ENCODE measurements around the gene EEFSEC. TPM values are rescaled to one million over a fixed set of nuclear protein-coding genes. Genes with fewer than 3 reads are reported as not detected.

The EEFSEC gene
- total RNA-seq, 1 experiment from 2014 or later: 15.4 TPM

GRCh38 chr3:128111147-128111546 is 42.1 kb upstream of the EEFSEC start:
- no peak for TF ChIP-seq SIN3A (IDR thresholded peaks at IDR 0.05; ENCODE audit: borderline replicate concordance, insufficient read depth, low read depth, low read length)
- TF ChIP-seq REST (IDR thresholded peaks at IDR 0.05; ENCODE audit: insufficient read depth in 1 of 2, low read depth in 2 of 2, low read length in 1 of 2): no peak
- TF ChIP-seq TCF7L2 (IDR thresholded peaks at IDR 0.05; ENCODE audit: low read depth, low read length): no peak
- no peak for TF ChIP-seq POLR2AphosphoS5 (IDR thresholded peaks at IDR 0.05; ENCODE audit: low read depth, low read length)
- no peak for TF ChIP-seq CTCF (IDR thresholded peaks at IDR 0.05)
- Histone ChIP-seq H3K9me3 (ENCODE audit: control insufficient read depth, insufficient read depth, low read depth, low read length) (no peaks in the 10 kb centered on the region), H3K27me3 (ENCODE audit: control insufficient read depth, insufficient read depth, low read length) (no peaks in the 10 kb centered on the region), H3K4me3 (ENCODE audit: low read depth in 2 of 2, low read length in 2 of 2) (no peak overlapping the region), H3K36me3 (ENCODE audit: control insufficient read depth, insufficient read depth, low read length) (peaks cover 48% of the 10 kb centered on the region), H3K4me1 (ENCODE audit: control insufficient read depth, insufficient read depth, low read length) (no peaks in the 10 kb centered on the region), H3K27ac (ENCODE audit: low read length) (no peak overlapping the region)
- DNase-seq (ENCODE audit: low read depth, low spot score) (no peak), ATAC-seq (no peak)
- in situ Hi-C loops (cut with HindIII; ENCODE audit: low pct_unique_long_range_greater_than_20kb, low sequenced_read_pairs) (no loop called here), intact Hi-C loops (cut with micrococcal nuclease; ENCODE audit: unreplicated experiment) (no loop called here)
- ChIA-PET CTCF (no interaction called here), POLR2A (no interaction called here)
- BruUV-seq (replicated peaks): no TSS peak

GRCh38 chr3:128112357-128112968 is 40.8 kb upstream of the EEFSEC start:
- ATAC-seq: peak; percentile 72; the same call in 1 of the 2 replicates

More at GRCh38 chr3:128112357-128112968, 40.8 kb upstream of the EEFSEC start:
- TF ChIP-seq CTCF (IDR thresholded peaks at IDR 0.05) (no peak), POLR2AphosphoS5 (IDR thresholded peaks at IDR 0.05; ENCODE audit: low read depth, low read length) (no peak), SIN3A (IDR thresholded peaks at IDR 0.05; ENCODE audit: borderline replicate concordance, insufficient read depth, low read depth, low read length) (no peak), TCF7L2 (IDR thresholded peaks at IDR 0.05; ENCODE audit: low read depth, low read length) (no peak)
- H3K27ac ChIP-seq (ENCODE audit: low read length): no peak overlapping the region
- no TSS peak for BruUV-seq (replicated peaks)
- peak; percentile 22 for DNase-seq (ENCODE audit: low read depth, low spot score)
- intact Hi-C loops (cut with micrococcal nuclease; ENCODE audit: unreplicated experiment): no loop called here
- no peaks in the 10 kb centered on the region for H3K9me3 ChIP-seq (ENCODE audit: control insufficient read depth, insufficient read depth, low read depth, low read length)
- peaks cover 52% of the 10 kb centered on the region for H3K36me3 ChIP-seq (ENCODE audit: control insufficient read depth, insufficient read depth, low read length)
- POLR2A ChIA-PET: no interaction called here
- in situ Hi-C loops (cut with HindIII; ENCODE audit: low pct_unique_long_range_greater_than_20kb, low sequenced_read_pairs): no loop called here
- no peak overlapping the region for H3K4me3 ChIP-seq (ENCODE audit: low read depth in 2 of 2, low read length in 2 of 2)
- no peaks in the 10 kb centered on the region for H3K4me1 ChIP-seq (ENCODE audit: control insufficient read depth, insufficient read depth, low read length)
- H3K27me3 ChIP-seq (ENCODE audit: control insufficient read depth, insufficient read depth, low read length): no peaks in the 10 kb centered on the region
- CTCF ChIA-PET: no interaction called here

Measured in Panc1 (cell line).